Fibroblast of mammary gland (primary cell): ENCODE data around the gene ADGRF3.
"Not testable (repeated sequence)": the region's sequence is repeated elsewhere in the genome, so short reads cannot be mapped to it uniquely, and the experiment has no call there.

Experiments
- DNase-seq: peaks from one replicate; pipeline ENCODE4 v3.0.0-alpha.2; 2010; ENCODE audit warnings: low read depth
- H3K4me3 ChIP-seq: 2 replicates; pipeline ENCODE4 v1.5.1; 2011; ENCODE audit warnings: low read depth, mild to moderate bottlenecking, low read length, moderate library complexity; ENCODE audit not compliant: control insufficient read depth
- CTCF ChIP-seq: conservative IDR thresholded peaks from 2 replicates; pipeline ENCODE4 v1.5.1; 2011; ENCODE audit warnings: low read depth, low read length, inconsistent platforms; ENCODE audit not compliant: control insufficient read depth, insufficient read depth

Gene ADGRF3

GRCh38 chr2:26316845-26317244, 29.7 kb downstream of the ADGRF3 start:
- DNase-seq: no peak
- TF ChIP-seq CTCF: no peak
- no peak overlapping the region for H3K4me3 ChIP-seq

GRCh38 chr2:26316041-26316440, 30.5 kb downstream of the ADGRF3 start:
- H3K4me3 ChIP-seq: no peak overlapping the region
- TF ChIP-seq CTCF: no peak
- no peak for DNase-seq

GRCh38 chr2:26314243-26314642, 32.3 kb downstream of the ADGRF3 start:
- no peak overlapping the region for H3K4me3 ChIP-seq
- no peak for DNase-seq

GRCh38 chr2:26313446-26313845, 33.1 kb downstream of the ADGRF3 start:
- H3K4me3 ChIP-seq: no peak overlapping the region
- no peak for DNase-seq
- no peak for TF ChIP-seq CTCF

More at GRCh38 chr2:26314243-26314642, 32.3 kb downstream of the ADGRF3 start:
- no peak for TF ChIP-seq CTCF

- H3K4me3 ChIP-seq: no peak overlapping the region
- TF ChIP-seq CTCF: no peak
- DNase-seq: no peak
These were observed 34.1 kb downstream of the ADGRF3 start for GRCh38 chr2:26312471-26312870.

GRCh38 chr2:26309921-26310320, 36.7 kb downstream of the ADGRF3 start:
- TF ChIP-seq CTCF: no peak
- DNase-seq: no peak
- H3K4me3 ChIP-seq: no peak overlapping the region

- no peak for TF ChIP-seq CTCF
- DNase-seq: no peak
- H3K4me3 ChIP-seq: no peak overlapping the region
These were observed 41.0 kb downstream of the ADGRF3 start for GRCh38 chr2:26305540-26305939.

- not testable (repeated sequence) for H3K4me3 ChIP-seq
These were observed 41.5 kb downstream of the ADGRF3 start for GRCh38 chr2:26305094-26305493.

More at GRCh38 chr2:26305094-26305493, 41.5 kb downstream of the ADGRF3 start:
- not testable (repeated sequence) for DNase-seq
